Measurements from ENCODE around the gene UBE2E2.

DNA sequence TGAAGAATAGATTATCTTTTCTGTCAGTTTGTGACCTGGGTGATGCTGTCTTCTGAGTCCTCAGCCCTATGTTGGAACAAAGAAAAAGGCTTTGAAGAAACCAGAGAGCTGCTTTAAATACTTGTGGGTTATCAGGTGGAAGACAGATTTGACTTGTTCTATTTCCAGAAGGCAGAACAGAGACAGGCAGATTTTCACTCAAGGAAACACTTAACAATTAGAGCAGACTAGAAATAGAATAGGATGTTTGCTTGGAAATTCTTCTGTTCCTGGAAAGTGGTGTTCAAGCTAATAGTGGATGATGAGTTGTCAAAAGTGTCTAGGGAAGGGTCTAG is 219.4 kb downstream of the UBE2E2 start:
- TF ChIP-seq, protein P1, sequence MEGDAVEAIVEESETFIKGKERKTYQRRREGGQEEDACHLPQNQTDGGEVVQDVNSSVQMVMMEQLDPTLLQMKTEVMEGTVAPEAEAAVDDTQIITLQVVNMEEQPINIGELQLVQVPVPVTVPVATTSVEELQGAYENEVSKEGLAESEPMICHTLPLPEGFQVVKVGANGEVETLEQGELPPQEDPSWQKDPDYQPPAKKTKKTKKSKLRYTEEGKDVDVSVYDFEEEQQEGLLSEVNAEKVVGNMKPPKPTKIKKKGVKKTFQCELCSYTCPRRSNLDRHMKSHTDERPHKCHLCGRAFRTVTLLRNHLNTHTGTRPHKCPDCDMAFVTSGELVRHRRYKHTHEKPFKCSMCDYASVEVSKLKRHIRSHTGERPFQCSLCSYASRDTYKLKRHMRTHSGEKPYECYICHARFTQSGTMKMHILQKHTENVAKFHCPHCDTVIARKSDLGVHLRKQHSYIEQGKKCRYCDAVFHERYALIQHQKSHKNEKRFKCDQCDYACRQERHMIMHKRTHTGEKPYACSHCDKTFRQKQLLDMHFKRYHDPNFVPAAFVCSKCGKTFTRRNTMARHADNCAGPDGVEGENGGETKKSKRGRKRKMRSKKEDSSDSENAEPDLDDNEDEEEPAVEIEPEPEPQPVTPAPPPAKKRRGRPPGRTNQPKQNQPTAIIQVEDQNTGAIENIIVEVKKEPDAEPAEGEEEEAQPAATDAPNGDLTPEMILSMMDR (IDR thresholded peaks at IDR 0.05; ENCODE audit: low read depth, low read length): no peak
- TF ChIP-seq POLR2A (IDR thresholded peaks at IDR 0.05; ENCODE audit: extremely low read depth, insufficient read length) (no peak), MYC (IDR thresholded peaks at IDR 0.05; ENCODE audit: low read depth, low read length) (no peak)
